ENCODE measurements around the gene CDH4. TPM values are rescaled to one million over a fixed set of nuclear protein-coding genes. Genes with fewer than 3 reads are reported as not detected.
"Not testable (repeated sequence)": the region's sequence is repeated elsewhere in the genome, so short reads cannot be mapped to it uniquely, and the experiment has no call there.

Gene CDH4
- total RNA-seq, 1 donor from 2014 or later = under 0.01 TPM

DNA sequence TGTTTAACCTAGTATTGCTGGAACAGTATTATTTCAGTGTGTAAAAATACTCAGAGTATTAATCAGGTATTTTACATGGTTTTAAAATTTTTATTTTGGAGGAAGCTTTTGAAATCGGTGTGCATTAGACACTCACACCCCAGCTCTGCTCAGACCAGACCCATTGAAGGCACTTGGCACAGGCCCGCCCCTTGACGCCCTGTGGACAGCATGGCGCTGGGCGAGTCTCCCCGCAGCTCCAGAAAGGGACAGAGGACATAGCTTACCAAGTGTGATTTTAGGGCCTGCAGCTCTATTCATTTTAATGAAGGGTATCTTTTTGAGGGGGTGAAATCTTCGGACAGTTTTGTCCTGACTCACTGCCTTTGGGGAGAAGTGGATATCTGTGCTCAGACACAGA is 164.5 kb downstream of the CDH4 start:
- DNase-seq (ENCODE audit: low read depth in 2 of 2) = no peak

DNA sequence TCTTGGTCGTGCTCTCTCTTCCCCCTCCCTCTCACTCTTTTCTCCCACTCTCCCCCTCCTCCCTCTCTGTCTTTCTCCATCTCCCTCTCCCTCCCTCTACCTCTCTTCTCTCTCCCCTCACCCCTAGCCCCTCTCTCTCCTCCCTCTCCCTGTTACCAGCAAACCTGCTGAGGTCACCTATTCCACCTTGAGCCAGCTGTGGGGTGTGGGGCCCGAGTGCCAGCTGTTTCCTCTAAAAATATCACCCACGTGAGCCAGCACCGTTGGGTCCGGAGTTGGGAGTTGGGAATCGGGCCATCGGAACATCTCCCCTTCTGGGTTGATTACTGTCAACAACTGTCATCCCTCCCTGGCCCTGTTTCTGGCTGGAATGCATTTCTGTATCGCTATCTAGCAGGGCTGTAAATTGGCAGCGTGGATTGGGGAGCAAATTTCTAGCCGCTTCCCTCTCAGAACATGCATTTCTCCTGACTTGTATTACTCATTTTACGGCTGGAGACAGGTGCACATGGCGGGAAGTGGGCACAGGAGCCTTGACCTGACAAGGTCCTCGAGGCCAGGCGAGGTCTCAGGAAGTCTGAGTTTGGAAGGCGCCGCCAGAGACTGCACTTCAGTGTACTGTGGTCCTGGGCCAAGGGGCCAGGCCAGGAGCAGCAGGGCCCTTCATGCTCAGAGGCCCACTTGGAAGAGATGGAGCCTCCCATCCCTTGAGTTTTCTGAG is 165.3 kb downstream of the CDH4 start:
- DNase-seq (ENCODE audit: low read depth in 2 of 2) = no peak

DNA sequence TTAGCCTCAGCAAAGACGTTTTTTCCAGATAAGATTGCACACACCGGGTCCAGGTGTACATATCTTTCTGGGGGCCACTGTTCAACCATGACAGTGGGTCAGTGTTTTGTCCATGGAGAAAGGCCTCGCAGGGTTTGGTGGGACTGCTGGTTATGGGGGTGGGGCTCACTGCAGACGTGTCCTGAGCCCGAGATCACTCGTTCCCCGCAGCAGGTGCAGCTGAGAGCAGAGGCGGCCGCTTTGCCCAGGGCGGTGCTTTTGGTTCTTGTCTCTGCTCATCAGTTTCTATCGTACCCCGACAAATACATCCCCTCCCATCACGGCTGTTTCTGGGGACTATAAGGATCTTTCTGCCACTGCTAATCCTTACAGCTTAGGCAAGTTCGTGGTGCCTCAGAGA is 166.9 kb downstream of the CDH4 start:
- no peak for DNase-seq (ENCODE audit: low read depth in 2 of 2)

GRCh38 chr20:61419501-61419900 is 167.4 kb downstream of the CDH4 start:
- no peak for DNase-seq (ENCODE audit: low read depth in 2 of 2)

DNA sequence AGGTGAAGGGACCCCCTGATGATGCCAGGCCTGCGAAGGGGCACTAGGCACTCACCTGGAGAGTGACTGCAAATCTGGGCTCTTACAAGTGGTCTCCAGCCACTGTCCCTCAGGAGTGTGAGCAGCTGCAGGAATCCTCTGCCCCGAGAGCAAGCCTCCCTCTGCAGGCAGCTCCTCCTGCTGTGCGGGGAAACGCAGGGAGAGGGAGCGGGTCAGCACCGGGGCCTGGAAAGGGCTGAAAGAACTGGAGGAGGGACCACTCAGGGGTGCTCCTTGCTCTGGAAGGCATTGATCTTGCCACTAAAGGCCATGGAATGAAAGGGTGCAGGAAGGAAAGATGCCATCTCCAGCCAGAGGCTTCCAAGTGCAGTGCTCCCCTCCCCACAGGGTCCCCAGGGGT is 168.0 kb downstream of the CDH4 start:
- DNase-seq (ENCODE audit: low read depth in 2 of 2) = no peak

GRCh38 chr20:61420781-61421180 is 168.7 kb downstream of the CDH4 start:
- no peak for DNase-seq (ENCODE audit: low read depth in 2 of 2)

- no peak for DNase-seq (ENCODE audit: low read depth in 2 of 2)
These were observed 170.8 kb downstream of the CDH4 start for GRCh38 chr20:61422636-61423425.

DNA sequence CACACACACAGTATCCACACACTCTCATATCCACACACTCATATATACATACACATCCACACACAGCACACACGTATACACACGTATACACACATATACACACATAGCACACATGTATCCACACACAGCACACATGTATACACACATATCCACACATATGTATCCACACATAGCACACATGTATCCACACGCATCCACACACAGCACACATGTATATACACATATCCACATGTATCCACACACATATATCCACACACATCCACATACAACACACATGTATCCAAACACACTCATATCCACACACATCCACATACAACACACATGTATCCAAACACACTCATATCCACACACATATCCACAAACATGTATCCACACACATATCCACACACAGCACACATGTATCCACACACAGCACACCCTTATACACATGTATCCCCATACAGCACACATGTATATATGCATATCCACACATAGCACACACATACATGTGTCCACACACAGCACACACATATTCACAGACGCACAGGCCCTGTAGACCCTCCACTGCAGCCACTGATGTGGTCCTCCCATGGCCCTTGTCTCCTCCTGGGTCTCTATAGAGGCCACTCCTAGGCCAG is 172.1 kb downstream of the CDH4 start:
- DNase-seq (ENCODE audit: low read depth in 2 of 2) = no peak

GRCh38 chr20:61424628-61425420 is 172.8 kb downstream of the CDH4 start:
- no peak for DNase-seq (ENCODE audit: low read depth in 2 of 2)

- not testable (repeated sequence) for DNase-seq (ENCODE audit: low read depth in 2 of 2)
These were observed 173.5 kb downstream of the CDH4 start for GRCh38 chr20:61425541-61425991.

- no peak for DNase-seq (ENCODE audit: low read depth in 2 of 2)
These were observed 174.3 kb downstream of the CDH4 start for GRCh38 chr20:61426352-61426751.

DNA sequence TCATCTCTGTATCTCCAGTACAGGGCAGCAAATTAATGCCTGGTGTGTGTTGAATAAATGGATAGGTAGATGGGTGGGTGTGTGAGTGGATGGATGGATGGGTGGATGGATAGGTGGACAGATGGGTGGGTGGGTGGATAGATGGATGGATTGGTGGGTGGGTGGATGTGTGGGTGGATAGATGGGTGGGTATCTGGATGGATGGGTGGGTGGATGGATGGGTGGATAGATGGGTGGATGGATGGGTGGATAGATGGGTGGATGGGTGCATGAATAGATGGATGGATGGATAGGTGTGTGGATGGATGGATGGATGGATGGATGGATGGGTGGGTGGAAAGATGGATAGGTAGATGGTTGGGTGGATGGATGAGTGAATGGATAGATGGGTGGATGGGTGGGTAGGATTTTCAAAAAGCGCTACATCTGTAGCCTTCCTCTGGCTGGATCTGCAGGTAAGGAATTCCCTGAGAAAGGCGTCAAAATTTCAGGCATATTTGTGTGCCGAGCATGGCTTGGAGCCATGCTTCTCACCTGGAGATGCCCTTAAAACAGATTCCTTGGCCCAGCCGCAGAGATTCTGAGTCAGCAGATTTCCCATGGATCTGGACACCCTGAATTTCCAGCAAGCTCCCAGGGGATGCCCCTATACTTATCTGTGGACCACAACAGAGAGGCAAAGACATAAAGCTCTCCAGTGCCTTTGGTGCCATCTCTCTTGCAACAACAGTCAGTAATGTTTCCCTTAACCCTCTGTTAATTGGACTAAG is 177.6 kb downstream of the CDH4 start:
- no peak for DNase-seq (ENCODE audit: low read depth in 2 of 2)

DNA sequence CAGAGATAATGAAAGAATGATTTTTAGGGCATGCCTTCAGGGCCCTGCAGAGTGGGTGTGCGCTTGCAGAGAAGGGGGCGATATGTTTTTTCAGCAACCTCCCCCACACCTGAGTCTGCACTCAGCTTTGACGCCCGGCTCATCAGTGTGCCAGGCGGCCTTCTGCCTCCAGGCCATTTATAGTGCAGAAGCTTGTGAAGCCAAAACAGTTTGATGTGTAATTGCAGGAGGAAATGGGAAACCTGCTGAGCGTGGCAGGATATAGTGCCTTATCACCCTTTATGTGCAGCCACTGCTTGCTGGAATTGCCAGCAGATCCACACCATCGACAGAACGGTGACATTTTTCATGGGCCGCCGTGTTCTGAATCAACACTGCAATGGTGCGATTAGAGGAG is 178.2 kb downstream of the CDH4 start:
- DNase-seq (ENCODE audit: low read depth in 2 of 2) = no peak

DNA sequence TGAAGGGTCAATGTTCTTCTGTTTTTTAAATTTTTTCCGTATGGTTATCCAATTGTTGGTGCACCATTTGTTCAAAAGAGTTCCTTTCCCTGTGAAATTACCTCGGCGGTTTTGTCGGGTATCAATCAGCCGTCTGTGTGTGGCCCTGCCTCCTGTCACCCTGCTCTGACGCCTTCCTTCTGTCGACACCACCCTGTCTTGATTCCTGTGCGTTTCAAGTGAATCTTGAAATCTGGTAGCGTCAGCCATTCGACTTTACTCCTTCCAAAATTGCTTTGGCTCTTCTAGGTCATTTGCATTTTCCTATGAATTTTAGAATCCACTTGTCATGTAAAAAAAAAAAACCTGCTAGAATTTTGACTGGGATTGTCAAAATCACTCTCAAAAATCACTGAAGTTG is 181.1 kb downstream of the CDH4 start:
- no peak for DNase-seq (ENCODE audit: low read depth in 2 of 2)

DNA sequence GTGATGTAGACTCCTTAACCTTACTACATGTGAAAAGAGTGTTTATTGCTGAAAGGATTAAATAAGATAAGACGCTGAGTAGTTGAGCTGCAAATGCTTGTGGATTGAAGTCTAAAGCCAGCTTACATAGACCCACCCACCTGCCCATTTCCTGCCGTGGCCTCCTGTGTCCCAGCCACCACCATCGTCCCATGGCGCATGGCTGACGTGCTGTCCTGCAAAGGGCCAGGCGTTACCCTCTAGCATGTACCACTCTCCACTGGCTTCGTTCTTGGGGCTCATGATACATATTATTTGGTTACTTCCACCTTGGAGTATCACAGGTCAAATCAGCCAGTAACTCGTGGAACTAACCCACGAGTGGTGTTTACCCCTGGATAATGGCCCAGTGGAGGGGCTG is 181.8 kb downstream of the CDH4 start:
- DNase-seq (ENCODE audit: low read depth in 2 of 2) = no peak

DNA sequence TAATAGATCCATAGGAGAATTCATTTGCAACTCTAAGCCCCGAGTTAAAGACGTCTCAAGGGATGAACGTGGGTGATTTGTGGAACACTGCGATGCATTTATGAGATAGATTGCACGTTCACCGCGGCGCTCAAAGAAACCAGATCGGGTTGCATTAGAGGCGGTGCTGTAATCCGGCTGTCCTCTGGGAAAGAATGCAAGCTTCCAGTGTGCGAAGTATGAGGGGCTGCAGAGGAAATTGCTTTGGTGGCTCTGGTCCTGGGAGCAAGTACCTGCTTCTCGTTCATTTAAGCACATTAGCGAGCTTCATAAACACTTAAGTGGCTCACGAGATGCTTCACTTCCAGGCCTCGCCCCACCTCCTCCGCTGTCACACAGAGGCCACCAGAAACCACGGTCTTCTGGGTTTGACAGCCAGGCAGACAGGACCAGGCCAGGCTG is 182.3 kb downstream of the CDH4 start:
- no peak for DNase-seq (ENCODE audit: low read depth in 2 of 2)

- no peak for DNase-seq (ENCODE audit: low read depth in 2 of 2)
These were observed 183.2 kb downstream of the CDH4 start for GRCh38 chr20:61435184-61435822.

- no peak for DNase-seq (ENCODE audit: low read depth in 2 of 2)
These were observed 183.8 kb downstream of the CDH4 start for GRCh38 chr20:61435823-61436220.

- no peak for DNase-seq (ENCODE audit: low read depth in 2 of 2)
These were observed 184.2 kb downstream of the CDH4 start for GRCh38 chr20:61436283-61436666.

DNA sequence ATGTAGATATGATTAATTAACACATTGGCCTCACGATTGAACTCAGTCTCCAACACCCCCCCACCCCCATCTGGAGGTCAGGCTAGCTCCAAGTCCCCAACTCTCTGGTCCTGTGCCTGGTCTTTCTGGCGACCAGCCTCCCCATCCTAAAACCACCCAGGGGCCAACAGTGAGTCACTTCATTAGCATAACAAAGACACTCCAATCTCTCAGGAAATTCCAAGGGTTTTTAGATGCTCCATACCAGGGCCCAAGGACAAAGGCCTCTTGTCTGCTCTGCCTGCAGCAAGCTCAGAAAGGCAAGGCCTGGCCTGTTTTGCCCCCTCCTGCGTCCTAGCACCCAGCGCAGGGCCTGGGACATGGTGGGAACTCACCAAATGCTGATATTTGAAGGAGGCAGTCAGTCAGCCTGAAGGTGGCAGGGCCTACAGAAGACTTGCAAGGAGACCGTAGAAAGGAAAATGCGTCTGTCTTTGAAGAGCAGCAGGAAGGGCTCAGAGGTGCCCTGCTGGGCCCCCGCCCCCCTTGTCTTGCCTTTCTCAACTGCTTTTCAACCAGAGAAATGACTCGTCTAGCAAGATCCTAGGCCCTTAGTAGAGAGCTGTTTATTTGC is 184.7 kb downstream of the CDH4 start:
- no peak for DNase-seq (ENCODE audit: low read depth in 2 of 2)
